Measurements from ENCODE around the gene VTI1A.
"Not testable (repeated sequence)": the region's sequence is repeated elsewhere in the genome, so short reads cannot be mapped to it uniquely, and the experiment has no call there.

DNA sequence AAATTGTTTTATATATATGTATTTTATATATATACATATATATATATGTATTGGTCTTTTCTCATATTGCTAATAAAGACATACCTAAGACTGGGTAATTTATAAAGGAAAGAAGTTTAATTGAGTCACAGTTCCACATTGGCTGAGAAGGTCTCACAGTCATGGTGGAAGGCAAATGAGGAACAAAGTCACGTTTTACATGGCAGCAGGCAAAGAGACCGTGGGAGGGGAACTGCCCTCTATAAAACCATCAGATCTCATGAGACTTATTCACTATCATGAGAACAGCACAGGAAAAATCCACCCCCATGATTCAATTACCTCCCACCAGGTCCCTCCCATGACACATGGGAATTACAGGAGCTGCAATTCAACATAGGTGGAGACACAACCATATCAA is 416.4 kb downstream of the VTI1A start:
- TF ChIP-seq POLR2A, POLR2AphosphoS5 (IDR thresholded peaks at IDR 0.05): not testable (repeated sequence)
- TF ChIP-seq, protein P1, sequence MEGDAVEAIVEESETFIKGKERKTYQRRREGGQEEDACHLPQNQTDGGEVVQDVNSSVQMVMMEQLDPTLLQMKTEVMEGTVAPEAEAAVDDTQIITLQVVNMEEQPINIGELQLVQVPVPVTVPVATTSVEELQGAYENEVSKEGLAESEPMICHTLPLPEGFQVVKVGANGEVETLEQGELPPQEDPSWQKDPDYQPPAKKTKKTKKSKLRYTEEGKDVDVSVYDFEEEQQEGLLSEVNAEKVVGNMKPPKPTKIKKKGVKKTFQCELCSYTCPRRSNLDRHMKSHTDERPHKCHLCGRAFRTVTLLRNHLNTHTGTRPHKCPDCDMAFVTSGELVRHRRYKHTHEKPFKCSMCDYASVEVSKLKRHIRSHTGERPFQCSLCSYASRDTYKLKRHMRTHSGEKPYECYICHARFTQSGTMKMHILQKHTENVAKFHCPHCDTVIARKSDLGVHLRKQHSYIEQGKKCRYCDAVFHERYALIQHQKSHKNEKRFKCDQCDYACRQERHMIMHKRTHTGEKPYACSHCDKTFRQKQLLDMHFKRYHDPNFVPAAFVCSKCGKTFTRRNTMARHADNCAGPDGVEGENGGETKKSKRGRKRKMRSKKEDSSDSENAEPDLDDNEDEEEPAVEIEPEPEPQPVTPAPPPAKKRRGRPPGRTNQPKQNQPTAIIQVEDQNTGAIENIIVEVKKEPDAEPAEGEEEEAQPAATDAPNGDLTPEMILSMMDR (IDR thresholded peaks at IDR 0.05) = not testable (repeated sequence)

Measured in breast epithelium (tissue), 3 donors.